ENCODE results near the gene ART4.

ART4 gene

GRCh38 chr12:14811486-14811885 is 31.8 kb downstream of the ART4 start:
- Histone ChIP-seq H3K79me2 (ENCODE audit: control insufficient read depth, insufficient read depth, low read length) (no peaks in the 10 kb centered on the region), H2AK5ac (ENCODE audit: low read length) (no peak overlapping the region), H2BK5ac (ENCODE audit: low read length) (no peak overlapping the region), H3K23ac (ENCODE audit: low read length) (no peak overlapping the region), H4K5ac (ENCODE audit: low read length) (no peak overlapping the region), H3K4ac (ENCODE audit: low read depth, low read length) (no peak overlapping the region), H3K27me3 (ENCODE audit: insufficient read depth, low read length, poor library complexity) (no peaks in the 10 kb centered on the region), H3K56ac (ENCODE audit: low read length) (no peak overlapping the region), H3K18ac (ENCODE audit: low read length) (no peak overlapping the region), H3K4me3 (ENCODE audit: low read length) (no peak overlapping the region), H3K79me1 (ENCODE audit: low read length) (no peaks in the 10 kb centered on the region), H2BK120ac (ENCODE audit: low read depth, low read length) (no peak overlapping the region), H4K8ac (ENCODE audit: low read depth, low read length) (no peak overlapping the region), H3K36me3 (ENCODE audit: control insufficient read depth, insufficient read depth, low read length) (no peaks in the 10 kb centered on the region), H2BK15ac (replicated peaks; ENCODE audit: low read depth) (no peak overlapping the region), H3K4me2 (ENCODE audit: low read length) (no peak overlapping the region), H3K4me1 (ENCODE audit: control insufficient read depth, low read depth, low read length) (no peaks in the 10 kb centered on the region), H3K9ac (ENCODE audit: low read length) (no peak overlapping the region), H3K27ac (ENCODE audit: low read depth, low read length) (no peak overlapping the region)
- WGBS (ENCODE audit: extremely low coverage, insufficient coverage, low lambda C conversion rate) = no CpG with 5 or more reads among the region's 2 CpGs
- no peak for DNase-seq

GRCh38 chr12:14810953-14811483 is 32.3 kb downstream of the ART4 start:
- no peaks in the 10 kb centered on the region for H3K36me3 ChIP-seq (ENCODE audit: control insufficient read depth, insufficient read depth, low read length)
- H4K5ac ChIP-seq (ENCODE audit: low read length) = no peak overlapping the region
- H3K27me3 ChIP-seq (ENCODE audit: insufficient read depth, low read length, poor library complexity) = no peaks in the 10 kb centered on the region
- no peak overlapping the region for H2BK120ac ChIP-seq (ENCODE audit: low read depth, low read length)
- no peak overlapping the region for H3K9ac ChIP-seq (ENCODE audit: low read length)
- no peaks in the 10 kb centered on the region for H3K4me1 ChIP-seq (ENCODE audit: control insufficient read depth, low read depth, low read length)
- WGBS (ENCODE audit: extremely low coverage, insufficient coverage, low lambda C conversion rate) = no CpG with 5 or more reads among the region's 1 CpG
- no peaks in the 10 kb centered on the region for H3K79me1 ChIP-seq (ENCODE audit: low read length)
- H3K4me3 ChIP-seq (ENCODE audit: low read length) = no peak overlapping the region
- H3K79me2 ChIP-seq (ENCODE audit: control insufficient read depth, insufficient read depth, low read length) = no peaks in the 10 kb centered on the region
- no peak overlapping the region for H3K18ac ChIP-seq (ENCODE audit: low read length)
- no peak overlapping the region for H3K4ac ChIP-seq (ENCODE audit: low read depth, low read length)
- H2BK15ac ChIP-seq (replicated peaks; ENCODE audit: low read depth) = no peak overlapping the region
- no peak overlapping the region for H2BK5ac ChIP-seq (ENCODE audit: low read length)
- DNase-seq = peak; percentile 46
- no peak overlapping the region for H3K27ac ChIP-seq (ENCODE audit: low read depth, low read length)
- no peak overlapping the region for H2AK5ac ChIP-seq (ENCODE audit: low read length)
- no peak overlapping the region for H3K4me2 ChIP-seq (ENCODE audit: low read length)
- no peak overlapping the region for H3K23ac ChIP-seq (ENCODE audit: low read length)
- H4K8ac ChIP-seq (ENCODE audit: low read depth, low read length) = no peak overlapping the region
- no peak overlapping the region for H3K56ac ChIP-seq (ENCODE audit: low read length)

DNA sequence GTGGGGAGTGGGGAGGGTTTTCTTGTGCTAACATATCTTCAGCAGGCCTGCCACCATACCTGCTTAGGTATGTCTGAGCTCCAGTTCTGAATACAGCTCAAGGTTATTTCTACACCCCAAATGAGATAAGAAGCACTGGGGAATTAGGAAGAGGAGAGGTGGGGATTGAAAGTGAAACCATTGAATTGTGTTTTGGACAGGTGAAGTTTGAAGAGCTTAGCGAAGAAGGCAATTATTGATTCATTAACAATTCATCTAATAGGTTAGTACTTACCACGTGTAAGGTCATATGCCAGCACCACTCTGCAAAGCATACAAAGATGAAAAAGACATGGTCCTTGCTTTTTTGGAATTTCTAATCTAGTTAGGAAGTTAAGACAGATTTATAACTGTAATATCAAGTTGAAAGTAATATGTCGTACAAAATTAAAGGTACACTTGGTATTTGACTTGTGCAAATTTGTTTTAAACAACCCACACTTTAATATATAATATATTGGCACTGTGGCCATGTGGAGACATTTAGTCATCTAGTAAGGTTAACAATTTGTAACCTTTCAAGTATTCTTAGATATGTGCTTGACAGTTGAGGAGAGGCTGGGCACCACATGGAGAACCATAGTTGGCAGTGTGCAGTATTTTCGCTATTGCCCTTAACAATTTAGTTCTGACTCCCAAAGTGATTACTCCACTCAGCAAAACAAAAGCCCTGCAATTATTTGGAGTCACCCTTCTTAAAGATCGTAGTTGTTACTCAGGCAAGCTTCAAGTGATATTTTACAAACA is 33.0 kb downstream of the ART4 start:
- Histone ChIP-seq H3K56ac (ENCODE audit: low read length) (no peak overlapping the region), H2BK15ac (replicated peaks; ENCODE audit: low read depth) (no peak overlapping the region), H3K4me1 (ENCODE audit: control insufficient read depth, low read depth, low read length) (no peaks in the 10 kb centered on the region), H4K8ac (ENCODE audit: low read depth, low read length) (no peak overlapping the region), H3K4me3 (ENCODE audit: low read length) (no peak overlapping the region), H2AK5ac (ENCODE audit: low read length) (no peak overlapping the region), H3K4me2 (ENCODE audit: low read length) (no peak overlapping the region), H3K79me2 (ENCODE audit: control insufficient read depth, insufficient read depth, low read length) (no peaks in the 10 kb centered on the region), H2BK5ac (ENCODE audit: low read length) (no peak overlapping the region), H3K79me1 (ENCODE audit: low read length) (no peaks in the 10 kb centered on the region), H4K5ac (ENCODE audit: low read length) (no peak overlapping the region), H2BK120ac (ENCODE audit: low read depth, low read length) (no peak overlapping the region), H3K27ac (ENCODE audit: low read depth, low read length) (no peak overlapping the region), H3K9ac (ENCODE audit: low read length) (no peak overlapping the region), H3K36me3 (ENCODE audit: control insufficient read depth, insufficient read depth, low read length) (no peaks in the 10 kb centered on the region), H3K4ac (ENCODE audit: low read depth, low read length) (no peak overlapping the region), H3K23ac (ENCODE audit: low read length) (no peak overlapping the region), H3K18ac (ENCODE audit: low read length) (no peak overlapping the region), H3K27me3 (ENCODE audit: insufficient read depth, low read length, poor library complexity) (no peaks in the 10 kb centered on the region)
- DNase-seq = no peak
- WGBS (ENCODE audit: extremely low coverage, insufficient coverage, low lambda C conversion rate) = no CpG with 5 or more reads among the region's 5 CpGs

GRCh38 chr12:14803830-14804160 is 39.5 kb downstream of the ART4 start:
- Histone ChIP-seq H3K36me3 (ENCODE audit: control insufficient read depth, insufficient read depth, low read length) (no peaks in the 10 kb centered on the region), H3K4me2 (ENCODE audit: low read length) (peak overlapping the region; percentile 42), H3K56ac (ENCODE audit: low read length) (peak overlapping the region; percentile 89), H2BK120ac (ENCODE audit: low read depth, low read length) (no peak overlapping the region), H2AK5ac (ENCODE audit: low read length) (no peak overlapping the region), H3K18ac (ENCODE audit: low read length) (no peak overlapping the region), H3K27me3 (ENCODE audit: insufficient read depth, low read length, poor library complexity) (no peaks in the 10 kb centered on the region), H4K5ac (ENCODE audit: low read length) (no peak overlapping the region), H3K4me3 (ENCODE audit: low read length) (peak overlapping the region; percentile 91), H4K8ac (ENCODE audit: low read depth, low read length) (no peak overlapping the region), H3K79me1 (ENCODE audit: low read length) (peaks cover 4% of the 10 kb centered on the region), H3K4ac (ENCODE audit: low read depth, low read length) (no peak overlapping the region), H2BK5ac (ENCODE audit: low read length) (no peak overlapping the region), H3K27ac (ENCODE audit: low read depth, low read length) (no peak overlapping the region), H3K23ac (ENCODE audit: low read length) (no peak overlapping the region), H3K79me2 (ENCODE audit: control insufficient read depth, insufficient read depth, low read length) (peaks cover 24% of the 10 kb centered on the region), H3K9ac (ENCODE audit: low read length) (peak overlapping the region; percentile 87), H2BK15ac (replicated peaks; ENCODE audit: low read depth) (no peak overlapping the region), H3K4me1 (ENCODE audit: control insufficient read depth, low read depth, low read length) (no peaks in the 10 kb centered on the region)
- no CpG with 5 or more reads among the region's 12 CpGs for WGBS (ENCODE audit: extremely low coverage, insufficient coverage, low lambda C conversion rate)
- DNase-seq = no peak

GRCh38 chr12:14803011-14803829 is 40.1 kb downstream of the ART4 start, which contains the start of the genes C12orf60 and WBP11:
C12orf60 (plus strand) TSS chr12:14803670; CDS start chr12:14822936, 19,266 bp downstream.
WBP11 (minus strand) TSS chr12:14803478; CDS start chr12:14801383, 2,095 bp downstream.
- Histone ChIP-seq H2BK120ac (ENCODE audit: low read depth, low read length) (no peak within 1 kb of the TSS), H3K79me1 (ENCODE audit: low read length) (peaks cover 4% of the 10 kb centered on the region), H3K18ac (ENCODE audit: low read length) (peak within 1 kb of the TSS; percentile 36), H3K23ac (ENCODE audit: low read length) (peak within 1 kb of the TSS; percentile 15), H3K4me1 (ENCODE audit: control insufficient read depth, low read depth, low read length) (no peaks in the 10 kb centered on the region), H2BK5ac (ENCODE audit: low read length) (peak within 1 kb of the TSS; percentile 67), H3K4me2 (ENCODE audit: low read length) (peak within 1 kb of the TSS; percentile 89), H3K27me3 (ENCODE audit: insufficient read depth, low read length, poor library complexity) (no peaks in the 10 kb centered on the region), H3K56ac (ENCODE audit: low read length) (peak within 1 kb of the TSS; percentile 99), H2BK15ac (replicated peaks; ENCODE audit: low read depth) (no peak within 1 kb of the TSS), H3K27ac (ENCODE audit: low read depth, low read length) (no peak within 1 kb of the TSS), H3K9ac (ENCODE audit: low read length) (peak within 1 kb of the TSS; percentile 99), H4K5ac (ENCODE audit: low read length) (no peak within 1 kb of the TSS), H3K4me3 (ENCODE audit: low read length) (peak within 1 kb of the TSS; percentile 99), H3K79me2 (ENCODE audit: control insufficient read depth, insufficient read depth, low read length) (peaks cover 24% of the 10 kb centered on the region), H2AK5ac (ENCODE audit: low read length) (no peak within 1 kb of the TSS), H3K36me3 (ENCODE audit: control insufficient read depth, insufficient read depth, low read length) (no peaks in the 10 kb centered on the region), H4K8ac (ENCODE audit: low read depth, low read length) (peak within 1 kb of the TSS; percentile 3), H3K4ac (ENCODE audit: low read depth, low read length) (peak within 1 kb of the TSS; percentile 41)
- peak; percentile 100 for DNase-seq
- WGBS (ENCODE audit: extremely low coverage, insufficient coverage, low lambda C conversion rate) = no CpG with 5 or more reads among the region's 50 CpGs
